Measurements from ENCODE around the gene PRCD.
"Not testable (repeated sequence)": the region's sequence is repeated elsewhere in the genome, so short reads cannot be mapped to it uniquely, and the experiment has no call there.

The PRCD gene

GRCh38 chr17:76506408-76507345 is 33.2 kb upstream of the PRCD start:
- peak; percentile 30 for DNase-seq

GRCh38 chr17:76508472-76509063 is 31.3 kb upstream of the PRCD start:
- not testable (repeated sequence) for DNase-seq

DNA sequence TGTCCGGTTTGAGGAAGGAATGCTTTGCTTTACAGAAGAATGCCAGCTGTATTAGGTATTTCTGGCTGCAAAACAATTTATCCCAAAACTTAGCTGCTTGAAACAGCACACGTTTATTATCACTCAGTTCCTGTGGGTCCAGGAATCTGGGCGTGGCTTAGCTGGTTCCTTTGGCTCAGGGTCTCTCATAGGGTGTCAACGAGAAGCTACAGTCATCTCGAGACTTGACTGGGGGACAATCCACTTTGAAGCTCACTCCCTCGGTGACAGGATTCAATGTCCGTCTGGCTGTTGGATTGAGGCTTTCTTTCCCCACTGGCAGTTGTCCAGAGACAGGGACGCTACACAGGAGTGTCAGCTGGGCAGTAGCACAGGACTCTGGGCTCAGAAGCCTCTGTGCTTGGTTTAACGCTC is 29.0 kb upstream of the PRCD start:
- no peak for DNase-seq

DNA sequence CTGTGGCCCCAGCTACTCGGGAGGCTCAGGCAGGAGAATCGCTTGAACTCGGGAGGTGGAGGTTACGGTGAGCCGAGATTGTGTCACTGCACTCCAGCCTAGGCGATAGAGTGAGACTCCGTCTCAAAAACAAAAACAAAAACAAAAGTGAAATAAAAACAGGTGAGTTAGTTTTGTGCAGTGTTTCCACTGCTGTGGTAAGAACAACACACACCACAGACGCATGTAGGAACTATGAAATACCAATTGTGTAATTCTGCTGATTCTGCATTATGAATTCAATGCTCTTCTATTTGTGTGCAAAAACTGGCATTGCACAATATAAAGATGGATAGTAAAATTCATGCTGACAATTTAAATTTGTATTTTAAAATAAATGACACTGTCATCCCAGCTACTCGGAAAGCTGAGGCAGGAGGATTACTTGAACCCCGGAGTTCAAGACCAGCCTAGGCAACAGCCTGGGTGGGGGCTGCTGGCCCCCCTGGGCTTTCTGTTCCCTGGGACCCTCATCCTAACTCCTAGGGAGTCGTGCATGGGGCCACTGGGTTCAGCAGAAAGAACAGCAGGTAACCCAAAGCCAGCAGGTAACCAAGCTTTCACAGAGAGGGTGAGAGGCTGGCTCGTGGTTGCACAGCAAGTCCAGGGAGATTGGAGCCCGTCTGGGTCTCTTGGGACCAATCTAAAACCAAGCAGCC is 28.0 kb upstream of the PRCD start:
- no peak for DNase-seq

- DNase-seq = no peak
These were observed 27.2 kb upstream of the PRCD start for GRCh38 chr17:76512366-76513305.

- no peak for DNase-seq
These were observed 26.5 kb upstream of the PRCD start for GRCh38 chr17:76513306-76513692.

DNA sequence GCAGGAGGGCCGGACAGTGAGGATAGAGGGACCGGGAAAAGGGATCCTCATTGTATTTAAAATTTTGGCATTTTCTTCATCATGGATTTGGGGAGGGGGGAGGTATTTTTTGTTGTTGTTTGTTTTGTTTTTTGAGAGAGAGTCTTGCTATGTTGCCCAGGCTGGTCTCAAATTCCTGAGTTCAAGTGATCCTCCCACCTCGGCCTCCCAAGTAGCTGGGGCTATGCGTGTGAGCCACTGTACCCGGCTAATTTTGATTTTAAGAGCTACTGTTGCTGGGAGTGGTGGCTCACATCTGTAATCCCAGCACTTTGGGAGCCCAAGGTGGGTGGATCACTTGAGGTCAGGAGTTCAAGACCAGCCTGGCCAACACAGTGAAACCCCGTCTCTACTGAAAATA is 25.5 kb upstream of the PRCD start:
- DNase-seq = not testable (repeated sequence)

DNA sequence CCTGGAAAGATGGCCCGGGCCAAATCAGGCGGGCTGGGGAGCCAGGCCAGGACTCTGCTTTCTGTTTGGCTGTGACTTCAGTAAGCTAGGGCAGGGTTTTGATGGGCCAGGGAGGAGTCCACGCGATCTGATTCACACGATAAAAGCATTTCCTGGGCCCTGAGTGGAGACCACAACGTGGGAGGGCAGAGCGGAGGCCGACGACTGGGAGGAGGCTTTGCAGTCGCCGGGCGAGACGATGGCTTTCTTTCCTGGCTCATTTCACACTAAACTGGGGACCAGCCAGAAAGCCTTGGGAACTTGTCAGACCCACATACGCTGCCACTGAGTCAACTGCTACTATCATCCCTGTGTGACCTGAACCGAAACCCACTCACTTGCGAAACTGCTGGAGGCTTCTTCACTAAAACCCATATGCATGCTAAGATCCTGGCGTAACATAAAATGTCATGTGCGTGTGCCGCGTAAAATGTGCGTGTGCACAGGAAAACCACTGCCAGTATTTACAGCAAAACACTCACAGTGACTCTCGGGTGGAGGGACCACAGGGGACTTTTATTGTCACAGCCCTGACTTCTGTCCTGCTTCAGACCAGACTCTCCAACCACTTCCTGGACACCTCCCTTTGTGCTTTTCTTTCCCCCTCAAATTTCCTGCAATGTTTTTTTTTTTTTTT is 24.4 kb upstream of the PRCD start:
- no peak for DNase-seq

DNA sequence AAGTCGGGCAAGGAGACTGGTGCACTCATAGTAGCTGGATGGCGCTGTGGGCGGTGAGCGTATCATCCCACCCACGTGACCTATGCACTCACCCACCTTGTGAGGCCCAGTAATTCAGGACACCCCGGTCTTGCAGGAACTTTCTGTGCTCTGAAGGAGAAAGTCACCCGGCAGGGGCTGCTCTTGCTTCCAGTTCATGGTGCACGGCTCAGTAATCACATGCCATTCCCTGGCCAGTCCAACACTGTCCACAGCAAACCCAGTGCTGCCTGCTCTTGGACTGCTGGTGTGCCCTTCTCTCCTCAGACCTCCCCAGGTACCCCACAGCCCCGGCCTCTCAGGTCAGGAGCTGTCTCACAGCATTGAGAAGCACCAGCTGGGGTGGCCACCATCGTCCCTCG is 22.2 kb upstream of the PRCD start:
- DNase-seq = no peak

DNA sequence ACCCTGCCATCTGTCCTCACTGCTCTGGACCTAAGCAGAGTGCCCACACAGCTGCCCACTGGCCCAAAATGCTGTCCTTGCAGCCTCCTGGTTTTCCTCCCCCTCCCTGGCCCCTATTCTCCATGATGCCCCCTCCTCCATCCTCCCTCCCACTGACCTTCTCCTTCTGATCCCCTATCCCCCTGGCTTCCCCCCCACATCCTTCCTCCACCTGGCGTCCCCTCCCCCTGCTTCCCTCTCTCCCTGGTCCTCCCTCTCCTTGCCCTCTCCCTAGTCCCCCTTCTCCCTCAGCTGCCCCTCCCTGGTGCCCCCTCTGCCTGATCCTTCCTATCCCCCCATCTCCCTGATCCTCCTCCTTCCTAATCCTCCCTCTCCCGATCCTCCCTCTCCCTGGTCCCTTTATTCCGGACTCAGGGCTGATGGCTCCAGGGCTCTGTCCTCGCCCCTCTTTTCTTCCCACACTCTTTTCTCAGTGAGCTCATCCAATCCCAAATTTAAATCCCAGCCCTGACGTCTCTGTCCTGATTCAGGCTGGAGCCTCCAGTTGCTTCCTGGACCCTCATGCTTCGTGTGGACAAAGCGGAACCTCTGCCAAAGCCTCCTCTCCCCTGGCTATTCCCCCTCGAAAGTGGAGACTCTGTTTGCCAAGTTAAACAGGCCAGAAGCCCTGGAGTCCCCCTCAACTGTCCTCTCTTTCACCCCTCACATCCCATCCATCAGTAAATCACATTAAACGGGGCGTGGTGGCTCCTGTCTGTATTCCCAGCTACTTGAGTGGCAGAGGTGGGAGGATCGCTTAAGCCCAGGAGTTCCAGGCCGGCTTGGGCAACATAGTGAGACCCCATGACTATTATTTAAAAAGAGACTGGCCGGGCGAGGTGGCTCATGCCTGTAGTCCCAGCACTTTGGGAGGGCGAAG is 20.5 kb upstream of the PRCD start:
- DNase-seq = no peak

GRCh38 chr17:76521262-76521661 is 18.6 kb upstream of the PRCD start:
- no peak for DNase-seq

GRCh38 chr17:76521683-76522082 is 18.2 kb upstream of the PRCD start:
- not testable (repeated sequence) for DNase-seq

DNA sequence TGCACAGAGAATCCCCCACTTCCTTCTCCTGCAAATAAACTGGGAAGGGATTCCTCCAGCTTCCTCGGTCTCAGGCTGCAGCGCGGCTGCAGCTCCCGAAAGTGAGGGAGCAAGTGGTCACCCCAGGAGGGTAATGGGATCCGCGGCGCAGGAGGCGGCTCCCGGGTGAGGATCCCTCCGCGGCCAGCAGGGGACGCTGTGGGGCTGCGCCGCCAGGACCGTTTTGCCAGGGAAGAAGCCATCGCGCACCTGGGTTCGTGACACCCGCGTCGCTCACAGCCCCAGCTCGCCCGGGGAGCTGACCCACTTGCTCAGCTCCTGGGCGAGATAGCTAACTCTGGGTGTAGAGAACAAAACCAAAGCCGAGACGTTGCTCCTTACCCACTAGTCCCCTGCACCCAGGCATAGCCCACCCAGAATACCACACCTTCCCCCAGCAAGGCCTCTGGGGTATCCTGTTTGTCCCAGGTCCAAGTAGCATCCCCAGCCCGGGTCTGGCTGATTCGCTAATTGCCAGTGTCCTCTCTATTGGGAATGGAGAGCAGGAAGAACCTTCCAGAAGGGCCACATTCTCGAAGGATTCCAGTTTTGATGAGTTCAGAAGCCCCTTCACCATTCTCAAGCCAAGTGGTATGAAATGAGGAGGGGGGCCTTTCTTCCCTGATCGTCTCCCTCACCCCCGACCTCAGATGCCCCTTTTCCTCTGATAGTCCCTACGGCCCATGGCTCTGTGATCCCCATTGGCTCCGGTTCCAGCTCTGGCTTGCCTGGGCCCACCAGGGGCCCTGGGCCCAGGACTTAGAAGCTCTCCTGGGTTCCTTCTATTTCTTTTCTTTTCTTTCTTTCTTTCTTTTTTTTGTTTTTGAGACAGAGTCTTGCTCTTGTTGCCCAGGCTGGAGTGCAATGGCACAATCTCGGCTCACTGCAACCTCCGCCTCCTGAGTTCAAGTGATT is 16.5 kb upstream of the PRCD start:
- no peak for DNase-seq

DNA sequence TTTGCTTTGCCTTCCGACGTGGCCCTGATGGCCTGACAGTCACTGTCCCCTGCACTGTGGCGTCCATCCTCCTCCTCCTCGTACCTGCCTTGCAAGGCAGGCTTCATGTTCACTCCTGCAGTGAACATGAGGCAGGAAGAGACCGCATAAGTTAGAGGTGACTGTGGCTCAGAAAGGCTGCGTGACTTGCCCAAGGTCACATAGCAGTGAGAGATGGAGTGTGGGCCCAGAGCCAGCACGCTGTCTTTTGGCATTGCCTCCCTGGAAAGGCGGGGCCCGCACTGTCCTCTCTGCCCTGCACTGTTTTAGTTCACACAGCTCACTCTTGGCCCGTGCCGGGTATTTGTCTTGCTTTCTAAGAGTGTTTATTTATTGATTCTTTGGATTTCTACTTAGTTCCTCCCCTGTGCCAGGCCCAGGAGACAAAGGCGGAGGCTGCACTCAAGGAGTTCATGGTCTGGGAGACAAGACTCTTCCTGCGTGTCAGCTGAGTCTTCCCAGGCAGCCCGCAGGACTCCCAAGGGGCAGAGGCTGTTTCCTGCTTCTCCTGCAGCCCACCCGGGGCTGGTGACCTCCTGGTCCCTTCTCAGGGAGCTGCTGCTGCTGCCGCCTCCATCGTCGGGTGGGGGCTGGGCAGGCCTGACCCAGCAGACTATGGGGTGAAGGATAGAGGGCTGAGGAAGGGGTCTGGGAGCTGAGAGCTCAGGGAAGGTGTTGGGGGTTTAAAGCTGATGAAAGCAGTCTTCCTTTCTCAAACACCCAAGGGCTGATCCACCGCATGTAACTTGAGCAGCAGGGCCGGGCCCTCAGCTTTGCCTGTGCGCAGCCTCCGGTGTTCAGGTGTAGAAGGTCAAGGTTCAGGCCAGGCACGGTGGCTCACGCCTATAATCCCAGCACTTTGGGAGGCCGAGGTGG is 15.0 kb upstream of the PRCD start:
- no peak for DNase-seq

- DNase-seq = not testable (repeated sequence)
These were observed 14.4 kb upstream of the PRCD start for GRCh38 chr17:76525513-76525833.

- not testable (repeated sequence) for DNase-seq
These were observed 12.8 kb upstream of the PRCD start for GRCh38 chr17:76527016-76527415.

DNA sequence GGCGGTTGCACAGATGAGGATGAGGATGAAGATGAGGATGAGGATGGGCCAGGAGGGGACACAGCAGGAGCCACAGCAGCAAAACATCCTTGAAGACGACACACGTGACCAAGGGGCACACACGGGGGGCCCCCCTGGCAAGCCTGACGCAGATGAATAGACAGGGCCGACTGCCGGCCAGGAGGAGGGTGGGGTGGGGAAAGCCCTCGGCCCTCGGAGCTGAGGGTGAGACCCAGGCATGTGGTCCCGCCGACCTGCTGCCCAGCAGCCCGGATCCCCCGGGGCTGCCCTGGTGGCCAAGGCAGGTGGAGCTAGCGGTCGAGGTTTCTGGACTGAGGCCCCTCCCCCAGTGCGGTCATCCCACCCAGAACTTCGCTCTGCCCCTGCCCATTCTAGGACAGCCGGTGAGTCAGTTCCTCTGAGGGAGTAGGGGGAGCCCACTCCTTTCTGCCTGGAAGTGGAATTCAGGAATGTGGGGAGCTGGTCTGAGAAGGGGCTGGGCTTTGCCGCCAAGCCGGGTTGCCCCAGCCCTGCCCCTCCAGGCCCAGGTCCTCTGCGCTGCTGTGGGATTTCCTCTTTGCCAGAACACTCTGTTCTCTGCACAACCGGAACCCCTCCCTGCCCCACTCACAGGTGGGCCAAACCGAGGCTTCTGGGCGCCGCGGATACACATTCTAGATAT is 12.3 kb upstream of the PRCD start:
- no peak for DNase-seq

- no peak for DNase-seq
These were observed 11.7 kb upstream of the PRCD start for GRCh38 chr17:76528156-76528527.

All from NCI-H2029 treated with DMSO at 0.1 percent for 48 hours (cell line).